GM13976 (cell line): ENCODE results near the gene SLC13A1.

Experiments
- DNase-seq: peaks from one replicate; pipeline ENCODE4 v3.0.0; 2012; ENCODE audit warnings: low spot score
- CTCF ChIP-seq: IDR thresholded peaks from 2 replicates; pipeline ENCODE4 v1.5.1; 2012; ENCODE audit warnings: borderline replicate concordance, mild to moderate bottlenecking; ENCODE audit not compliant: insufficient read depth; ENCODE audit errors: extremely low read depth, missing control alignments, control extremely low read depth
- in situ Hi-C: fragments of 300-500 bp; cut with MboI; formaldehyde crosslinking; loops from one replicate; pipeline ENCODE4 v1.12.0; 2022; ENCODE audit warnings: low sequenced_read_pairs, mixed read lengths, inconsistent platforms; ENCODE audit not compliant: unreplicated experiment

Gene SLC13A1

GRCh38 chr7:123211545-123211944 lies 11.8 kb upstream of the SLC13A1 start:
- no peak for TF ChIP-seq CTCF
- in situ Hi-C loops, result no loop called here
- DNase-seq, result no peak

- DNase-seq, result no peak
- in situ Hi-C loops, result no loop called here
Measured at GRCh38 chr7:123210986-123211385, 11.2 kb upstream of the SLC13A1 start.

GRCh38 chr7:123209786-123210185 lies 10.0 kb upstream of the SLC13A1 start:
- in situ Hi-C loops, result no loop called here
- TF ChIP-seq CTCF, result no peak
- no peak for DNase-seq

More at GRCh38 chr7:123210986-123211385, 11.2 kb upstream of the SLC13A1 start:
- TF ChIP-seq CTCF, result no peak

GRCh38 chr7:123208793-123209192 lies 9.0 kb upstream of the SLC13A1 start:
- peak; percentile 23 for TF ChIP-seq CTCF
- no peak for DNase-seq
- in situ Hi-C loops, result no loop called here

- no peak for DNase-seq
- in situ Hi-C loops, result no loop called here
- no peak for TF ChIP-seq CTCF
Measured at GRCh38 chr7:123204206-123204835, 4.6 kb upstream of the SLC13A1 start.

- DNase-seq, result no peak
- in situ Hi-C loops, result no loop called here
Measured at GRCh38 chr7:123201901-123202300, 2.1 kb upstream of the SLC13A1 start.

More at GRCh38 chr7:123201901-123202300, 2.1 kb upstream of the SLC13A1 start:
- TF ChIP-seq CTCF, result no peak
